ENCODE data around the gene TBC1D22A.

DNA sequence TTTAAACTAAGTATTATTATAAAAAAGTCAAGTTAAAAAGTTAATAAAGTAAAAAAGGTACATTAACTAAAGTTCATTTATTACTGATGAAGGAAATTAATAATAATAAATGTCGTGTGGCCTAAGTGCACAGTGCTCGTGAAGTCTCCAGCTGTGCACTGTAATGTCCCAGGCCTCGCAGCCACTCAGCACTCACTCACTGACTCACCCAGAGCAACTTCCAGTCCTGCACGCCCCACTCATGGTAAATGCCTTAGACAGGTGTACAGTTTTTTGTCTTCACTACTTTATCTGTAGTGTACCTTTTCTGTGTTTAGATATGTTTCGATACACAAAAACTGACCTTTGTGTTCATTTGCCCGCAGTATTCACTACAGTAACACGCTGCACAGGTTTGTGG is 175.5 kb downstream of the TBC1D22A start:
- TF ChIP-seq, protein P1, sequence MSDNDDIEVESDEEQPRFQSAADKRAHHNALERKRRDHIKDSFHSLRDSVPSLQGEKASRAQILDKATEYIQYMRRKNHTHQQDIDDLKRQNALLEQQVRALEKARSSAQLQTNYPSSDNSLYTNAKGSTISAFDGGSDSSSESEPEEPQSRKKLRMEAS (IDR thresholded peaks at IDR 0.05) = no peak
- TF ChIP-seq, protein P2, sequence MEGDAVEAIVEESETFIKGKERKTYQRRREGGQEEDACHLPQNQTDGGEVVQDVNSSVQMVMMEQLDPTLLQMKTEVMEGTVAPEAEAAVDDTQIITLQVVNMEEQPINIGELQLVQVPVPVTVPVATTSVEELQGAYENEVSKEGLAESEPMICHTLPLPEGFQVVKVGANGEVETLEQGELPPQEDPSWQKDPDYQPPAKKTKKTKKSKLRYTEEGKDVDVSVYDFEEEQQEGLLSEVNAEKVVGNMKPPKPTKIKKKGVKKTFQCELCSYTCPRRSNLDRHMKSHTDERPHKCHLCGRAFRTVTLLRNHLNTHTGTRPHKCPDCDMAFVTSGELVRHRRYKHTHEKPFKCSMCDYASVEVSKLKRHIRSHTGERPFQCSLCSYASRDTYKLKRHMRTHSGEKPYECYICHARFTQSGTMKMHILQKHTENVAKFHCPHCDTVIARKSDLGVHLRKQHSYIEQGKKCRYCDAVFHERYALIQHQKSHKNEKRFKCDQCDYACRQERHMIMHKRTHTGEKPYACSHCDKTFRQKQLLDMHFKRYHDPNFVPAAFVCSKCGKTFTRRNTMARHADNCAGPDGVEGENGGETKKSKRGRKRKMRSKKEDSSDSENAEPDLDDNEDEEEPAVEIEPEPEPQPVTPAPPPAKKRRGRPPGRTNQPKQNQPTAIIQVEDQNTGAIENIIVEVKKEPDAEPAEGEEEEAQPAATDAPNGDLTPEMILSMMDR (IDR thresholded peaks at IDR 0.05 in 2 of 3, conservative IDR thresholded peaks at IDR 0.05 in 1 of 3; ENCODE audit: borderline replicate concordance in 1 of 3, insufficient read depth in 1 of 3, low read depth in 2 of 3, low read length in 2 of 3) = no peak
- TF ChIP-seq, protein P3, sequence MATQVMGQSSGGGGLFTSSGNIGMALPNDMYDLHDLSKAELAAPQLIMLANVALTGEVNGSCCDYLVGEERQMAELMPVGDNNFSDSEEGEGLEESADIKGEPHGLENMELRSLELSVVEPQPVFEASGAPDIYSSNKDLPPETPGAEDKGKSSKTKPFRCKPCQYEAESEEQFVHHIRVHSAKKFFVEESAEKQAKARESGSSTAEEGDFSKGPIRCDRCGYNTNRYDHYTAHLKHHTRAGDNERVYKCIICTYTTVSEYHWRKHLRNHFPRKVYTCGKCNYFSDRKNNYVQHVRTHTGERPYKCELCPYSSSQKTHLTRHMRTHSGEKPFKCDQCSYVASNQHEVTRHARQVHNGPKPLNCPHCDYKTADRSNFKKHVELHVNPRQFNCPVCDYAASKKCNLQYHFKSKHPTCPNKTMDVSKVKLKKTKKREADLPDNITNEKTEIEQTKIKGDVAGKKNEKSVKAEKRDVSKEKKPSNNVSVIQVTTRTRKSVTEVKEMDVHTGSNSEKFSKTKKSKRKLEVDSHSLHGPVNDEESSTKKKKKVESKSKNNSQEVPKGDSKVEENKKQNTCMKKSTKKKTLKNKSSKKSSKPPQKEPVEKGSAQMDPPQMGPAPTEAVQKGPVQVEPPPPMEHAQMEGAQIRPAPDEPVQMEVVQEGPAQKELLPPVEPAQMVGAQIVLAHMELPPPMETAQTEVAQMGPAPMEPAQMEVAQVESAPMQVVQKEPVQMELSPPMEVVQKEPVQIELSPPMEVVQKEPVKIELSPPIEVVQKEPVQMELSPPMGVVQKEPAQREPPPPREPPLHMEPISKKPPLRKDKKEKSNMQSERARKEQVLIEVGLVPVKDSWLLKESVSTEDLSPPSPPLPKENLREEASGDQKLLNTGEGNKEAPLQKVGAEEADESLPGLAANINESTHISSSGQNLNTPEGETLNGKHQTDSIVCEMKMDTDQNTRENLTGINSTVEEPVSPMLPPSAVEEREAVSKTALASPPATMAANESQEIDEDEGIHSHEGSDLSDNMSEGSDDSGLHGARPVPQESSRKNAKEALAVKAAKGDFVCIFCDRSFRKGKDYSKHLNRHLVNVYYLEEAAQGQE (IDR thresholded peaks at IDR 0.05; ENCODE audit: low read depth) = no peak
